H1 (cell line): ENCODE measurements around the gene KRTAP10-5. TPM values are rescaled to one million over a fixed set of nuclear protein-coding genes. Genes with fewer than 3 reads are reported as not detected.

ENCODE experiments used
- CTCF ChIA-PET: fragments of 300-600 bp; sonication (Branson Sonifier 250); formaldehyde crosslinking; loops from one replicate; lab custom pipeline; 2021; ENCODE audit not compliant: partially characterized antibody; lab: Charles Lee
- POLR2A ChIA-PET: fragments of 300-600 bp; sonication (Branson Sonifier 250); formaldehyde crosslinking; loops from one replicate; lab custom pipeline; 2021; ENCODE audit warnings: inconsistent platforms; ENCODE audit not compliant: partially characterized antibody; lab: Charles Lee
- DNase-seq, 2 experiments: peaks; one replicate each; pipeline versions ENCODE4 v3.0.0 to v3.0.0-alpha.2; 2010 to 2022; ENCODE audit warnings: low spot score in 2 of 2, low read depth in 1 of 2, mixed read lengths in 1 of 2
- FAIRE-seq: peaks from 2 replicates; lab custom pipeline; 2011; peaks lifted over from hg19 to GRCh38; lab: Jason Lieb, UNC
- H2AFZ ChIP-seq: 2 replicates; pipeline ENCODE4 v1.8.1; 2012; ENCODE audit warnings: low read length, inconsistent platforms
- H2AK5ac ChIP-seq: 2 replicates; pipeline ENCODE4 v1.6.1; 2013; ENCODE audit warnings: low read depth, low read length
- H2BK120ac ChIP-seq: replicated peaks from 2 replicates; pipeline ENCODE3; 2013; ENCODE audit warnings: low read depth, low read length, inconsistent platforms
- H2BK12ac ChIP-seq: 2 replicates; pipeline ENCODE4 v1.6.1; 2013; ENCODE audit warnings: low read depth, low read length
- H2BK15ac ChIP-seq: 2 replicates; pipeline ENCODE4 v1.6.1; 2013; ENCODE audit warnings: low read length
- H2BK20ac ChIP-seq: 2 replicates; pipeline ENCODE4 v1.6.1; 2013; ENCODE audit warnings: low read length
- H2BK5ac ChIP-seq: 2 replicates; pipeline ENCODE4 v1.6.1; 2013; ENCODE audit warnings: low read depth, low read length
- H3K14ac ChIP-seq: 2 replicates; pipeline ENCODE4 v1.6.1; 2013; ENCODE audit warnings: inconsistent platforms; ENCODE audit not compliant: insufficient read length
- H3K18ac ChIP-seq: 2 replicates; pipeline ENCODE4 v1.6.1; 2013; ENCODE audit warnings: low read length; ENCODE audit errors: extremely low read depth
- H3K23ac ChIP-seq: 2 replicates; pipeline ENCODE4 v1.6.1; 2013; ENCODE audit warnings: inconsistent platforms; ENCODE audit not compliant: insufficient read length
- H3K23me2 ChIP-seq: 2 replicates; pipeline ENCODE4 v1.6.1; 2013; ENCODE audit warnings: low read depth, low read length
- H3K27ac ChIP-seq: 2 replicates; pipeline ENCODE4 v1.6.1; 2011; ENCODE audit warnings: low read depth, low read length, inconsistent platforms
- H3K27me3 ChIP-seq, 4 experiments: replicated peaks in 1 of 4; 1 replicate in 1 of 4; 2 replicates in 3 of 4; pipeline versions ENCODE4 v1.6.1 to v1.8.1; 2011 to 2013; ENCODE audit warnings: low read length in 3 of 4, mild to moderate bottlenecking in 3 of 4, inconsistent platforms in 2 of 4, mixed read lengths in 2 of 4, moderate library complexity in 1 of 4; ENCODE audit not compliant: control insufficient read depth in 3 of 4, insufficient read depth in 3 of 4; ENCODE audit errors: extremely low read depth in 1 of 4
- H3K36me3 ChIP-seq, 4 experiments: 2 replicates each; pipeline versions ENCODE4 v1.6.1 to v1.8.1; 2011 to 2013; ENCODE audit warnings: mild to moderate bottlenecking in 4 of 4, low read length in 3 of 4, moderate library complexity in 2 of 4, control low read depth in 1 of 4, inconsistent platforms in 1 of 4; ENCODE audit not compliant: insufficient read depth in 4 of 4, control insufficient read depth in 2 of 4
- H3K4ac ChIP-seq: replicated peaks from 2 replicates; pipeline ENCODE3; 2013; ENCODE audit warnings: low read length, low read depth, mixed read lengths, inconsistent platforms; ENCODE audit not compliant: insufficient read length
- H3K4me1 ChIP-seq, 4 experiments: replicated peaks in 1 of 4; 1 replicate in 1 of 4; 2 replicates in 3 of 4; pipeline versions ENCODE4 v1.6.1 to v1.8.1; 2011 to 2013; ENCODE audit warnings: low read length in 3 of 4, inconsistent platforms in 2 of 4, mixed read lengths in 1 of 4; ENCODE audit not compliant: insufficient read depth in 4 of 4, control insufficient read depth in 3 of 4
- H3K4me2 ChIP-seq, 2 experiments: 2 replicates each; pipeline versions ENCODE4 v1.6.1 to v1.8.1; 2011 to 2013; ENCODE audit warnings: low read depth in 2 of 2, low read length in 2 of 2, control low read depth in 1 of 2, inconsistent platforms in 1 of 2, mild to moderate bottlenecking in 1 of 2; ENCODE audit not compliant: insufficient read depth in 1 of 2
- H3K4me3 ChIP-seq, 4 experiments: fragments of 200-600, 300-600 bp in 1 of 4; sonication (generic), shearing (Covaris generic), sonication (Bioruptor Twin) in 1 of 4; 2 replicates each; pipeline versions ENCODE4 v1.5.1 to v1.8.1; 2011 to 2016; ENCODE audit warnings: low read length in 4 of 4, low read depth in 3 of 4, control low read depth in 2 of 4, inconsistent platforms in 2 of 4, mild to moderate bottlenecking in 2 of 4, mixed read lengths in 1 of 4, moderate library complexity in 1 of 4; ENCODE audit not compliant: insufficient read depth in 2 of 4; ENCODE audit errors: extremely low read depth in 1 of 4
- H3K56ac ChIP-seq: replicated peaks from 2 replicates; pipeline ENCODE3; 2013; ENCODE audit warnings: low read depth, mild to moderate bottlenecking, mixed read lengths, low read length, inconsistent platforms; ENCODE audit not compliant: insufficient read length
- H3K79me1 ChIP-seq: 2 replicates; pipeline ENCODE4 v1.6.1; 2013; ENCODE audit warnings: low read depth, low read length, control low read depth
- H3K79me2 ChIP-seq, 2 experiments: 2 replicates each; pipeline versions ENCODE4 v1.6.1 to v1.8.1; 2012 to 2013; ENCODE audit warnings: low read length in 2 of 2, mild to moderate bottlenecking in 2 of 2, inconsistent platforms in 1 of 2; ENCODE audit not compliant: insufficient read depth in 2 of 2, control insufficient read depth in 1 of 2
- H3K9ac ChIP-seq, 4 experiments: replicated peaks in 1 of 4; 1 replicate in 1 of 4; 2 replicates in 3 of 4; pipeline versions ENCODE4 v1.6.1 to v1.8.1; 2011 to 2013; ENCODE audit warnings: low read depth in 3 of 4, low read length in 3 of 4, control low read depth in 2 of 4, mild to moderate bottlenecking in 2 of 4, moderate library complexity in 2 of 4, inconsistent platforms in 1 of 4; ENCODE audit errors: extremely low read depth in 1 of 4
- H3K9me3 ChIP-seq, 2 experiments: 2 replicates each; pipeline versions ENCODE4 v1.6.1 to v1.8.1; 2012 to 2013; ENCODE audit warnings: mild to moderate bottlenecking in 2 of 2, moderate library complexity in 2 of 2, control low read depth in 1 of 2, inconsistent platforms in 1 of 2, low read depth in 1 of 2, low read length in 1 of 2, mixed read lengths in 1 of 2; ENCODE audit not compliant: insufficient read depth in 2 of 2
- H4K20me1 ChIP-seq, 2 experiments: replicated peaks in 1 of 2; 2 replicates each; pipeline versions ENCODE3 to v1.8.1; 2011 to 2013; ENCODE audit warnings: inconsistent platforms in 2 of 2, low read length in 2 of 2, mild to moderate bottlenecking in 1 of 2; ENCODE audit not compliant: insufficient read depth in 2 of 2, control insufficient read depth in 1 of 2
- H4K5ac ChIP-seq: 2 replicates; pipeline ENCODE4 v1.6.1; 2013; ENCODE audit warnings: low read length, low read depth, mixed read lengths, inconsistent platforms; ENCODE audit not compliant: insufficient read length
- H4K8ac ChIP-seq: 2 replicates; pipeline ENCODE4 v1.8.0; 2013; ENCODE audit warnings: mild to moderate bottlenecking, moderate library complexity, low read length, inconsistent platforms; ENCODE audit not compliant: insufficient read depth; ENCODE audit errors: extremely low read depth
- H4K91ac ChIP-seq: replicated peaks from 2 replicates; pipeline ENCODE3; 2013; ENCODE audit warnings: low read length, mixed read lengths, inconsistent platforms; ENCODE audit not compliant: insufficient read length
- CHD2 ChIP-seq: IDR thresholded peaks from 2 replicates; pipeline ENCODE4 v1.6.1; 2012; ENCODE audit warnings: low read length, improper control_type of control experiment
- JUND ChIP-seq: IDR thresholded peaks from 2 replicates; pipeline ENCODE4 v1.6.1; 2011; ENCODE audit warnings: mild to moderate bottlenecking, improper control_type of control experiment, low read length
- KDM1A ChIP-seq: fragments of 200-600, 300-600 bp; sonication (generic); IDR thresholded peaks from 2 replicates; pipeline ENCODE4 v1.7.1; 2016; ENCODE audit warnings: mild to moderate bottlenecking, low read length, borderline replicate concordance
- MAFK ChIP-seq: IDR thresholded peaks from 2 replicates; pipeline ENCODE4 v1.6.1; 2012; ENCODE audit warnings: low read depth, mild to moderate bottlenecking, improper control_type of control experiment, low read length
- NANOG ChIP-seq: IDR thresholded peaks from 2 replicates; pipeline ENCODE4 v1.6.1; 2011; ENCODE audit warnings: low read length, low read depth, mild to moderate bottlenecking, inconsistent platforms; ENCODE audit not compliant: insufficient read depth, poor library complexity, severe bottlenecking
- RFX5 ChIP-seq: IDR thresholded peaks from 2 replicates; pipeline ENCODE4 v1.6.1; 2011; ENCODE audit warnings: low read depth, low read length, improper control_type of control experiment, borderline replicate concordance
- SAP30 ChIP-seq: fragments of 300-600 bp; sonication (generic); IDR thresholded peaks from 2 replicates; pipeline ENCODE4 v1.7.1; 2012; ENCODE audit warnings: low read length, moderate library complexity, mild to moderate bottlenecking, inconsistent platforms; ENCODE audit not compliant: insufficient read depth, insufficient replicate concordance
- SIN3A ChIP-seq, 2 experiments: IDR thresholded peaks in 1 of 2; conservative IDR thresholded peaks in 1 of 2; 2 replicates each; pipeline ENCODE4 v1.6.1; 2011 to 2012; ENCODE audit warnings: low read length in 2 of 2, improper control_type of control experiment in 1 of 2, low read depth in 1 of 2, mild to moderate bottlenecking in 1 of 2
- SP2 ChIP-seq: IDR thresholded peaks from 2 replicates; pipeline ENCODE4 v1.6.1; 2012; ENCODE audit warnings: mild to moderate bottlenecking, low read length, inconsistent platforms
- SUZ12 ChIP-seq: fragments of 200-600 bp; sonication (generic); IDR thresholded peaks from 2 replicates; pipeline ENCODE4 v1.6.1; 2012; ENCODE audit warnings: mild to moderate bottlenecking, inconsistent platforms, low read length, moderate library complexity, mixed read lengths
- TCF12 ChIP-seq: IDR thresholded peaks from 2 replicates; pipeline ENCODE4 v1.6.1; 2011; ENCODE audit warnings: low read depth, mild to moderate bottlenecking, low read length
- TEAD4 ChIP-seq: IDR thresholded peaks from 2 replicates; pipeline ENCODE4 v1.6.1; 2012; ENCODE audit warnings: low read depth, low read length, inconsistent platforms, mixed read lengths
- WGBS, 2 experiments: shearing (Covaris generic) in 1 of 2; methylation state at CpG; one replicate each; pipeline versions ENCODE4 v1.1.6 to v1.1.7; 2013 to 2015; ENCODE audit warnings: low lambda C conversion rate in 2 of 2, mixed read lengths in 2 of 2, inconsistent platforms in 1 of 2, low coverage in 1 of 2, missing lambda C conversion rate in 1 of 2; ENCODE audit not compliant: insufficient replicate concordance in 2 of 2, insufficient coverage in 1 of 2, insufficient read length in 1 of 2; ENCODE audit errors: extremely low coverage in 1 of 2, missing lambda C conversion rate in 1 of 2; 5-methylcytosine and 5-hydroxymethylcytosine counted together
- polyA plus RNA-seq, 7 experiments: library from polyadenylated mRNA; depleted of rRNA in 3 of 7; stranded (reverse) in 5 of 7; unstranded in 2 of 7; fragments of >200 nt in 5 of 7; fragments of 200-250 nt in 2 of 7; gene quantifications; 1 replicate in 5 of 7; 2 replicates in 1 of 7; 4 replicates in 1 of 7; pipeline versions ENCODE4 v1.2.1 to v1.2.3, GENCODE V29; 2011 to 2013; ENCODE audit warnings: missing spikeins in 2 of 7, mixed read lengths in 2 of 7
- total RNA-seq: library from RNA; stranded (reverse); fragmentation: NEBNext Ultra II Directional; extraction: Animal tissue kit (Norgen Biotek cat#: 25700); gene quantifications from 2 replicates; pipeline ENCODE4 v1.2.1, GENCODE V29; 2021
- TF ChIP-seq, protein P1 (sequence below): IDR thresholded peaks from 2 replicates; pipeline ENCODE4 v1.6.1; 2012; ENCODE audit warnings: inconsistent platforms
- TF ChIP-seq, protein P2 (sequence below): IDR thresholded peaks from 2 replicates; pipeline ENCODE4 v1.6.1; 2012; ENCODE audit warnings: inconsistent platforms

Gene KRTAP10-5
- total and polyA plus RNA-seq, 2 of the 8 experiments (the other 6 are each of a cell fraction or from before 2014, with no cell fraction given): 0.09 TPM; not detected in 1

DNA sequence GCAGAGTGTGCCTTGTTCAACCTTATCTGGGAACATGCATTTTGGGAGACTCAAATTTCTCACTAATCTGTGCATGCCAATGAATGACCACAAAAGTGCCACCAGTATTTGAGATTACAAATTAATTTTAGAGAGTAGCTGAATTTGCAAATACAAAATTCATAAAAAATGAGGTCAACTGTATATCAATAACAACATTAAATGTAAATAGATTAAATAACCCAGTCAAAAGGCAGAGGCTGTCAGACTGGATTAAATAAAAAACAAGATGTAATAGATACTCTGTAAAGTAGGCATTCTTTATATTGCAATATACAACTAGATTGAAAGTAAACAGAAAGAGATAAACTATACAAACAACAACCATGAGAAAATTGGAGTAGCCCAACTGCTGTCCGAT is 16.3 kb downstream of the KRTAP10-5 start:
- ChIA-PET CTCF (no interaction called here), POLR2A (no interaction called here)
- H3K4ac ChIP-seq: no peak overlapping the region
- TF ChIP-seq SUZ12 (no peak), CHD2 (no peak), JUND (no peak), RFX5 (no peak), NANOG (no peak), TCF12 (no peak), SIN3A (conservative IDR thresholded peaks at IDR 0.05 in 1 of 2, IDR thresholded peaks at IDR 0.05 in 1 of 2; ENCODE audit: low read depth in 1 of 2, low read length in 2 of 2) (no peak), KDM1A (no peak), SP2 (no peak), TEAD4 (no peak), MAFK (no peak), SAP30 (no peak)
- TF ChIP-seq, protein P1, sequence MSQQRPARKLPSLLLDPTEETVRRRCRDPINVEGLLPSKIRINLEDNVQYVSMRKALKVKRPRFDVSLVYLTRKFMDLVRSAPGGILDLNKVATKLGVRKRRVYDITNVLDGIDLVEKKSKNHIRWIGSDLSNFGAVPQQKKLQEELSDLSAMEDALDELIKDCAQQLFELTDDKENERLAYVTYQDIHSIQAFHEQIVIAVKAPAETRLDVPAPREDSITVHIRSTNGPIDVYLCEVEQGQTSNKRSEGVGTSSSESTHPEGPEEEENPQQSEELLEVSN: no peak
- TF ChIP-seq, protein P2, sequence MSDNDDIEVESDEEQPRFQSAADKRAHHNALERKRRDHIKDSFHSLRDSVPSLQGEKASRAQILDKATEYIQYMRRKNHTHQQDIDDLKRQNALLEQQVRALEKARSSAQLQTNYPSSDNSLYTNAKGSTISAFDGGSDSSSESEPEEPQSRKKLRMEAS: no peak

More for the DNA sequence above, 16.3 kb downstream of the KRTAP10-5 start:
- H4K91ac ChIP-seq: no peak overlapping the region
- no peak overlapping the region for H2BK12ac ChIP-seq
- H3K9me3 ChIP-seq: no peaks in the 10 kb centered on the region
- H4K5ac ChIP-seq: no peak overlapping the region
- no peaks in the 10 kb centered on the region for H3K79me2 ChIP-seq
- H3K9ac ChIP-seq: no peak overlapping the region
- H2BK5ac ChIP-seq: no peak overlapping the region
- no peak overlapping the region for H3K14ac ChIP-seq
- no peak overlapping the region for H3K56ac ChIP-seq
- H3K4me3 ChIP-seq: no peak overlapping the region
- no peaks in the 10 kb centered on the region for H3K27me3 ChIP-seq
- H2BK15ac ChIP-seq: no peak overlapping the region
- 91% methylated on average over 1 of the region's 1 CpG; no CpG with 5 or more reads in 1 of the 2 experiments for WGBS, 2 experiments
- DNase-seq: no peak
- no peaks in the 10 kb centered on the region for H3K79me1 ChIP-seq
- H2AFZ ChIP-seq: no peak overlapping the region
- H3K27ac ChIP-seq: no peak overlapping the region
- no peak overlapping the region for H3K4me2 ChIP-seq
- H3K18ac ChIP-seq: no peak overlapping the region
- H3K23me2 ChIP-seq: no peaks in the 10 kb centered on the region
- H4K20me1 ChIP-seq: no peaks in the 10 kb centered on the region
- H3K23ac ChIP-seq: no peak overlapping the region
- H4K8ac ChIP-seq: no peak overlapping the region
- H2BK20ac ChIP-seq: no peak overlapping the region
- H2BK120ac ChIP-seq: no peak overlapping the region
- no peak overlapping the region for H2AK5ac ChIP-seq
- H3K4me1 ChIP-seq: peaks cover 0 to 3% (median 0%) of the 10 kb centered on the region in 4 experiments; a peak in 1 of 7 replicates
- H3K36me3 ChIP-seq: no peaks in the 10 kb centered on the region
- no peak for FAIRE-seq
